Mammary microvascular endothelial cell (primary cell): ENCODE results near the gene CDV3. TPM values are rescaled to one million over a fixed set of nuclear protein-coding genes. Genes with fewer than 3 reads are reported as not detected.

ENCODE experiments used
- total RNA-seq: library from RNA; depleted of rRNA; stranded (reverse); fragments of >200 nt; gene quantifications from 2 replicates; pipeline ENCODE4 v1.2.3, GENCODE V29; 2015

The CDV3 gene, protein sequence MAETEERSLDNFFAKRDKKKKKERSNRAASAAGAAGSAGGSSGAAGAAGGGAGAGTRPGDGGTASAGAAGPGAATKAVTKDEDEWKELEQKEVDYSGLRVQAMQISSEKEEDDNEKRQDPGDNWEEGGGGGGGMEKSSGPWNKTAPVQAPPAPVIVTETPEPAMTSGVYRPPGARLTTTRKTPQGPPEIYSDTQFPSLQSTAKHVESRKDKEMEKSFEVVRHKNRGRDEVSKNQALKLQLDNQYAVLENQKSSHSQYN
- total RNA-seq, result 172 and 199 TPM in 2 replicates

DNA sequence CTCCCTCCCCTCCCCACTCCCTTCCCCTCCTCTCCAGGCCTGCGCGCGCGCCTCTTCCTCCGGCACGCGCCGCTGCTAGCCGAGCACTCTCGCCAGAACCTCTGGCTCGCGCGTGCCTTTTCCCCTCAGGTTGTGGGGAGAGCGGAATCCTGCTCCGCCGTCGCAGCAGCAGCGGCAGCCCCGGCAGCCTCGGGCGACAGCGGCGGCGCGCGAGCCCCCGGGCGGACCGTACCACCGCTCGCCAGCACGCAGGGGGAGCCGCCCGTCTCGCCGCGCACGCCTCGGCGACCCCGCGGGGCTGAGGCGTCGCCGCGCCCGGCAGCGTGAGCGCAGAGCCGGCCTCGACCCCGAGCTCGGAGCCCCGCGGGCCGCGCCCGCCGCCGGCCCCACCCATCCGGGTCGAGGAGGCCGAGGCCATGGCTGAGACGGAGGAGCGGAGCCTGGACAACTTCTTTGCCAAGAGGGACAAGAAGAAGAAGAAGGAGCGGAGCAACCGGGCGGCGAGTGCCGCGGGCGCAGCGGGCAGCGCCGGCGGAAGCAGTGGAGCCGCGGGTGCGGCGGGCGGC is at the start of gene CDV3:
TSS of gene CDV3 (plus strand) at position 58 of the 566 bp plus-strand sequence. CDS start at position 417, 359 bp downstream.

Other genes with a start within 250 kb of the CDV3 start
- gene BFSP2, start 173.6 kb upstream of the CDV3 start, total RNA-seq, result not detected in 2 replicates
- 32.1 and 42.2 TPM in 2 replicates for gene TOPBP1, start 88.3 kb downstream of the CDV3 start, total RNA-seq
- gene TF, start 172.7 kb downstream of the CDV3 start, total RNA-seq, result 0.07 TPM in 1 of 2 replicates, not detected in the other
- 47.5 and 47.8 TPM in 2 replicates for gene SRPRB, start 232.1 kb downstream of the CDV3 start, total RNA-seq